ES-I3 (cell line): ENCODE results near the gene CACNB4.
"Not testable (repeated sequence)": the region's sequence is repeated elsewhere in the genome, so short reads cannot be mapped to it uniquely, and the experiment has no call there.

Source experiments
- H3K36me3 ChIP-seq: 2 replicates; pipeline ENCODE4 v1.6.1; 2013; ENCODE audit warnings: mild to moderate bottlenecking, low read length, control low read depth, moderate library complexity; ENCODE audit not compliant: insufficient read depth
- H3K4me1 ChIP-seq: 2 replicates; pipeline ENCODE4 v1.6.1; 2013; ENCODE audit warnings: mild to moderate bottlenecking, control low read depth, low read length; ENCODE audit not compliant: insufficient read depth
- H3K9ac ChIP-seq: 2 replicates; pipeline ENCODE4 v1.6.1; 2013; ENCODE audit warnings: low read depth, mild to moderate bottlenecking, low read length, moderate library complexity
- H3K9me3 ChIP-seq: 2 replicates; pipeline ENCODE4 v1.6.1; 2013; ENCODE audit warnings: mild to moderate bottlenecking, low read length, moderate library complexity; ENCODE audit not compliant: control insufficient read depth, insufficient read depth

Gene CACNB4

DNA sequence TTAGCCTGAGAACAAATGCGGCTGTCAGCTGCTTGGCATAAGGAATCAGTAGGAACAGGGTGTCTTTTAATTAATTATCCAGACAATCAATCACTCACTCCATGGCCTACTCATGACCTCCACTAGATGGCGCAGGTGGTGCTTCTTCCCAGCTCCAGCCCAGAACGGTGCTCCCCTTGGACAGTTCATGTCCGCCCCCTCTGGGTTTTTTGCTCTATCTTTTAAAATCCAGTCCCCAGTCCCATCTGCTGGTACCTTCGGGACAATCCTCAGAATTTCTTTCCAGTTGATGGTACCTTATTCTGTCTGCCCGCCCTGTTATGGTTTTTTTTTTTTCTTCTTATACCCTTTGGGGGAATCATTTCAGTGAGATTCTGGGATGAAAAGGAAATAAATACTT lies 99.8 kb downstream of the CACNB4 start:
- no peaks in the 10 kb centered on the region; the same call in 1 of the 2 replicates for H3K4me1 ChIP-seq
- H3K36me3 ChIP-seq, result no peaks in the 10 kb centered on the region
- no peaks in the 10 kb centered on the region for H3K9me3 ChIP-seq
- H3K9ac ChIP-seq, result no peak overlapping the region

DNA sequence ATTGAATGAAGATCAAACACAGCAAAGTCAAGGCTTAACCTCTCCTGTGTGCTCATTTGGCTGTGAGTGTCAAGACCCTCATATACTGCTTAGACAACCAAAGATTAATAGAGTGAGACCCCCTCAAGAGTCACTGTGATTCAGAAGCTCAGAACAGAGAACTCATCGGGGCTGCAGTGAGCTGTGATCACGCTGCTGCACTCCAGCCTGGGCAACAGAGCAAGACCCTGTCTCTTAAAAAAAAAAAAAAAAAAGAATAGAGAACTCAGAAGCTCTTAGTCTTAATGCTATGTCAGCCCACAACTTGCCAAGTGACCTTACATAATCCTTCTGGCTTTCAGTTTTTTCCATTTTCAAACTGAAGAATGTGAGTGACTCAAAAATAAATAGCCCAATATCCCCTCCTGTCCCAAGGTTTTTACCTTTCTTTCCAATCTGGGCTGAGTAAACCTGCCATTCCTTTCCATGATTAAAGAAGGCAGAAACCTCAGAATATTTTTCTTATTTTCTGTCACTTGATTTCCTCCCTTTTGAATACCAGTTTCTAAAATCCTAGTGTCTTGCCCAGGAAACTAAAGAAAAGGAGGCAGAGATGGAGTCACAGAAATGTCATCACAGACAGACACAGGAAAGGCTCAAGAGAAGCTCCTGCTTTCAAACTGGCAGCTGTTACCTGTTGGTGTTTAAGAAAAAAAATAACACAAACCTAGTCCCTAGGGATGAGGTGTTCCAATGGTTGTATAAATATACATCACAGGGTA lies 102.4 kb downstream of the CACNB4 start:
- H3K9ac ChIP-seq, result no peak overlapping the region
- H3K36me3 ChIP-seq, result no peaks in the 10 kb centered on the region
- no peaks in the 10 kb centered on the region; the same call in 1 of the 2 replicates for H3K4me1 ChIP-seq
- H3K9me3 ChIP-seq, result no peaks in the 10 kb centered on the region

DNA sequence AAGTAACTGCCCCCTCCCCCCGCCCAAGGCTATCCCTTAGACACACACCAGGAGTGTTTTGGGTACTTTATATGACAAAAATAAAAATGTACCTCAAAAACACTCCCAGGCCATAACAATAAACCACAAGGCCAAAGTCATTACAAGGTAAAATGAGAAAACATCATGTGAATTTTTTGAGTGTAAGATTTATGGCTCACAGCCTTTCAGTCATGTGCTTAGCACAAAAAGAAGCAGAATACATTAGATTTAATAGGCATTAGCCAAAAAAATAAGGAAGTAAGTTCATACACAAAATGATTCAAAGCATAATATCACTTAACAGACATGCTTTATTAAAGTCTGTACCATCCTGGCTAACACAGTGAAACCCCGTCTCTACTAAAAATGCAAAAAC lies 103.7 kb downstream of the CACNB4 start:
- Histone ChIP-seq H3K9ac (no peak overlapping the region), H3K9me3 (no peaks in the 10 kb centered on the region), H3K36me3 (no peaks in the 10 kb centered on the region), H3K4me1 (no peaks in the 10 kb centered on the region)

DNA sequence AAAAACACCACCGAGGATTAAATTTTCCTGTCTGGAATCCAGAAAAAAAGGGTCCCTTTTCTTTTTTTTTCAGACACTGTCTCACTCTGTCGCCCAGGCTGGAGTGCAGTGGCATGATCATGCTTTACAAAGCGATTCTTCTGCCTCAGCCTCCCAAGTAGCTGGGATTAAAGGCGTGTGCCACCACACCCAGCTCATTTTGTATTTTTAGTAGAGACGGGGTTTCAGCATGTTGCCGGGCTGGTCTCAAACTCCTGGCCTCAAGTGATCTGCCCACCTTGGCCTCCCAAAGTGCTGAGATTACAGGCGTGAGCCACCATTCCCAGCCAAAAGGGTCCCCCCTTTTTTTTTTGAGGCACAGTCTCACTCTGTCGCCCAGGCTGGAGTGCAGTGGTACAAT lies 104.7 kb downstream of the CACNB4 start:
- not testable (repeated sequence) for H3K4me1 ChIP-seq, H3K36me3 ChIP-seq, H3K9me3 ChIP-seq, H3K9ac ChIP-seq

DNA sequence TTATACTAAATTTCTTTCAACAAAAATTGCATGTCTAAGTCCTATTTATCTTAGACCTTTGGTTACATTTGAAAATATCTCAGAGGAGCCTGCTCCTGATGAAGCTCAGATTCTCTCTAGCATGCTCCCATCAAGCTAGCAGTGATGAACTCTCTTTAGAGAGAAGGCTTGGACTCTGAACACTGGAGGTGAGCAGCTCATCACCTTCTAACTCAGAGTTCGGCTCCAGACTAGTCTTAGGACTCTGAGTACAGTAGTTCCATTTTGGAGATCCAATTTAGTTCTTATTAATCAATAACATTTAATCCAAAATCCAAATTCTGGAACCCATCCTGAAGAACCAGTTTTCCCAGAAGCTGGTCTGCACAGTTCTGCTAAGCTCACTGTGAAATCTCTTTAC lies 107.8 kb downstream of the CACNB4 start:
- no peaks in the 10 kb centered on the region for H3K9me3 ChIP-seq
- no peak overlapping the region for H3K9ac ChIP-seq
- H3K36me3 ChIP-seq, result no peaks in the 10 kb centered on the region
- H3K4me1 ChIP-seq, result no peaks in the 10 kb centered on the region

DNA sequence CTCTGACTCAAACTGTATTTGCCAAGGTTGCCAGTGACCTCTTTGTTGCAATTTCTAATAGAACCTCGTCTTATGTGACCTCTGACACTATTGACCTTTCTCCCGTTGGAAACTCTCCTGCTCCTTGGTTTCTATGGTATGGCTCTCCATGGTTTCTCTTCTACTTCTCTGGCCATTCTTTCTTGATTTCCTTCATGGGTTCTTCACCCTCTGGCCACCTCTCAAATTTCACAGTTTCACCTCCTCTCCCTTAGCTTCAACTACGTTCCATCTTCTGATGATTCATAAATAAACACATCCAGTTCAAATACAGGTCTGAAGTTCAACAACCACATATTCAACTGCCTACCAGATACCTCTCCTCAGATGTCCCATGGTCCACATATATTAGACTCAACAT lies 109.5 kb downstream of the CACNB4 start:
- Histone ChIP-seq H3K9ac (no peak overlapping the region), H3K36me3 (no peaks in the 10 kb centered on the region), H3K4me1 (no peaks in the 10 kb centered on the region), H3K9me3 (no peaks in the 10 kb centered on the region)

DNA sequence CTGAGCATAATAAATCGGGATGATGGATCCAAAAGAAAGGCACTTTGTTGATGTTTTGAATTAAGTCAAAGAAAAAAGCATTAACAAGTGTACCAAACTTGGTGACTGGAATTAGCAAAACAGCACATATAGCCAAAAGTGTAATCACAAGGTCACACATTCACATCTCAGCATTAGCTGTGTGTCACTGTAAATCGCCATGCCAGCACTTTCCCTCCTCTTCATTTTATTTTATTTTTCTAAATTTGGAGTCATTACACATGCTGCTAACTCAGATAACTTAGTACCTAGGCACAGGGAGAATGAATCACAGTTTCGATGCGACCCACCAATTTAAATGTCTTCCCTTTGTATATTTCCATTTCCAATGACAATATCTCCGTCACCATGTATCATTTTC lies 111.4 kb downstream of the CACNB4 start:
- no peaks in the 10 kb centered on the region for H3K36me3 ChIP-seq
- H3K9ac ChIP-seq, result no peak overlapping the region
- H3K4me1 ChIP-seq, result no peaks in the 10 kb centered on the region
- no peaks in the 10 kb centered on the region for H3K9me3 ChIP-seq

DNA sequence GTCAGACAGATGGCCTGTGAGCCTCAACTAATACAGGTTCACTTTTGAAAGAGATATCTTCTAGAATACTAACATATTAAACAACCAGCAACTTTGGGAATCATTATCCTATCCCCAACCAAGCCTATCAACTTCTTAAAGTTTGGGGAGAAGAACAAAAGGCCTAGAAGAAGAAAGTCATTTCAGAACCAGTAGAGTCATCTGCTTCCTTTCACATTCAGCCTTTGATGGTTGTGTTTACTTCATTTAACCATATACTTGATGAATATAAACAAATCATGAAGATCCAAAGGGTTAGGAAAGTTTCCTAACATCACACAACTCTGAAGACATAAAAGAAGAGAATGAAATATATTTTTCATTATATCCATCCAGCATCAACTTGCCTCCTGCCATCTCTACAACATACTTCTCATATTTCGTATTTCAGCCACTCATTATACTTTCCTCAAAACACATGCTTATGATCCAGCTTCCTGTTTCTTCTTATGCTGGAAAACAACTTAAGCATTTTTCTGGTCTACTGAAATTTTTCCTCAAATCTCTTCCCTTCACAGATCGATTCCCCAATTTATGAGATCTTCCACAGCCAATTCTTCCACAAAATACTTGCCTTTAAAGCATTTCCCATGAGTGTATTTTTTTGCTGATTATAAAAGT lies 114.3 kb downstream of the CACNB4 start:
- Histone ChIP-seq H3K4me1 (no peaks in the 10 kb centered on the region), H3K9me3 (no peaks in the 10 kb centered on the region), H3K36me3 (no peaks in the 10 kb centered on the region), H3K9ac (no peak overlapping the region)

DNA sequence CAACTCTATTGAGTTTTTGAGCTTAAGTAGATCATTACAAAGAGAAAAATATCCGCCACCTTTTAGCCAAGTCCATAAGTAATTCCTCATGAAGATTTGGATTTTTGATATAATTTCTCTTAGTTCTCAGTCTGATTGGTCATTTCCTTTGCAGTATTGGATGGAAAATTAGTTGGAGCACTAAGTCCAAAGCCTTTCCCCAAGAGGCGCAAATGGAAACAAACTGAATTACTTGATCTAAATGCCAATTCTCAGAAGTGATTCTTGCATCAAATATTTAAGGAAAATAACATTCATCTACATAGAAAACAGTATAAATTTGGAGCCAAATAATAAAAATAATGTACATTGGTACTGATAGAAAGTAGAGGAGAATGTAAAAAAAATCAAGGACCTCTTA lies 115.6 kb downstream of the CACNB4 start:
- H3K9me3 ChIP-seq, result no peaks in the 10 kb centered on the region
- no peaks in the 10 kb centered on the region for H3K4me1 ChIP-seq
- no peaks in the 10 kb centered on the region for H3K36me3 ChIP-seq
- H3K9ac ChIP-seq, result no peak overlapping the region

DNA sequence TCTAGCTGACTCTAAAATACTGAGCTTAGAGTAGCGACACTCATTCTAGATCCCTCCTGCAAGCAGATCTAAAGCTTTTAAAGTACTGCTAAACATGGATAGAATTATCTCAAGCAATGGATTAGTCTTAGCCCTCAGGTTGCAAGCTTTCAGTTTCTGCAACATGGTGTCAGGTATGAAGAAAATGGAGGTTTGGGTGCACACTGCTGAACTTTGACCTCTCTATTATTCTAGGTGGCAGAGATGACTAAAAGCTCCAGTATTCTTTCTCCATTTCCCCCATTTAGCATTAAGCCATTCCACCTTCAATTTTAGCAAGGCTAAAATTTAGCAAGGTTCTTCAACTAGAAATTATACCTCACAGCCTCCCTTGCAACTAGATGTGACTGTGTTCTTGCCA lies 117.0 kb downstream of the CACNB4 start:
- H3K9me3 ChIP-seq, result no peaks in the 10 kb centered on the region
- no peaks in the 10 kb centered on the region for H3K36me3 ChIP-seq
- no peak overlapping the region for H3K9ac ChIP-seq
- no peaks in the 10 kb centered on the region for H3K4me1 ChIP-seq

DNA sequence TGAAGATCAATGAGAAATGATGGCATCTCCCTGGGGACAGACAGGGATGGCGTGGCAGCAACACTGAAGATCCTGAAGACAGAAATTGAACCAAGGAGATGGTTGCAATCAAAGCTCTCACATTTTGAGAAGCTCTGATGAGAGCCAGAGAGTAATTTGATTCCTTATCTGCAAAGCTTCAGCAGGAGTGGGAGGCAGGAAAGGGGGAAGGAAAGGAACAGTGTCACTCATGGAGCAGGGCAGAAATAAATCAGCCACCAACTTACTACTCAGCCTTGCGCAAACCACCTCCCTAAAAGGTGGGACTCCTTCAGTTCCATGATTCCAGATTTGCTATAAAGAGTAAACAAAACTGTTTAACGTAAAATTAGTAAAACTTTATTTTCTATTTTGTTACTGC lies 119.2 kb downstream of the CACNB4 start:
- no peaks in the 10 kb centered on the region for H3K36me3 ChIP-seq
- H3K4me1 ChIP-seq, result no peaks in the 10 kb centered on the region
- H3K9me3 ChIP-seq, result no peaks in the 10 kb centered on the region
- no peak overlapping the region for H3K9ac ChIP-seq

DNA sequence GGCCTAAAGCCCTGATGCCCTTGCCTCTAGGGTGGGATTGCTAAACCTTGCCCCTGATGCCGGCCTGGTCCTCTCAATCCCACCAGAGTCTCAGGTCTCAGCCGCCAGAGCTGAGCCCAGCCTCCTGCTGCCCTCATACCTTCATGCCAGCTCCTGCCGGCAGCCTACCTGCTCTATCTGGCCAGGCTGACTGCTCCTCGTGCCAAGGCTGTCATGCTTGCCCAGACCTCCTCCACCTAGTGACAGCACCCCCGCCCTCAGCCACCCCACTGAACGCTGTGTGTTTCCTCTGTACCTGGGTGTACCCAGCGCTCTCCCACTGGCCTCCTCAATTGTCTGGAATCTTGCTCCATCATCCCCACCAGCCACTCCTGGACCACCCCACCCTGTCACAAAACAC lies 120.1 kb downstream of the CACNB4 start:
- 0 out of 2 replicates have a peak, but pooled peaks cover under 1% of the 10 kb centered on the region for H3K4me1 ChIP-seq
- H3K36me3 ChIP-seq, result no peaks in the 10 kb centered on the region
- H3K9ac ChIP-seq, result no peak overlapping the region
- H3K9me3 ChIP-seq, result no peaks in the 10 kb centered on the region

DNA sequence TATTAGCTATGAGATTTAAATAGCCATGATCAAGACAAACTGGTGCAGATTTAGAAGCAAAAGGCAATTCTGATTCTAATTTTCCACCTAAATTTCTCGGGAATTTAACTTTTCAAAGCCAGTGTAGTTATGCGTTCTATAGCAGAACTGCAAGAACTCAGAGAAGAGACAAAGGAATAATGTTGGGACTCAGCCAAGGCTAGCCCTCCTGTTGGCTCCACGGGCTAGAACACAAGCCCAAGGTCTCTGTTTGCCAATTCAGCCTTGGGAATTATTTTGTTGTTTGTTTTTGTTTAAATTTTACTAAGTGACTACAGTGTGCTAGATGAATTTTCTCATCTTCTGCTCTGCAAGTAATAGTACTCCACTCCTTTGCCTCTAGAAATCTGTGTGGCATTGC lies 121.2 kb downstream of the CACNB4 start:
- H3K9me3 ChIP-seq, result no peaks in the 10 kb centered on the region
- H3K36me3 ChIP-seq, result no peaks in the 10 kb centered on the region
- H3K4me1 ChIP-seq, result peaks cover 10% of the 10 kb centered on the region
- no peak overlapping the region for H3K9ac ChIP-seq

DNA sequence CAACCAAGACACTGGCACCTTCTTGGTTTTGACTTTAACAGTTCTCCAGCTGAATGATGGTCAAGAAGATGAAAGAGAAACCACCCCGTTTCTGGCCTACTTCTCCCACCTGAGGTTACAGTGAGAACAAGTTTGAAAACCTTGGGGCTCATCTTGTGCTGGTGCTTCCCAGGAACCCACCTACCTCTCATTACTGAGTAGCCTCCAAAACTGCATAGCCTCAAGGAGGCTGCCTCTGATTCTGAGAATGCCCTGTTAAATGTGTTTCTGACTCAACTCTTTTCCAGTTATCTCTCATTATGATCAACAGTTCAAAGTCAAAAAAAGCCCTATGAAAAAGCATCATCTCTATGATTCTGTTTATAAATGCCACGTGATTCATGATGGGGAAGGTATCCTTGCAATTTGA lies 121.9 kb downstream of the CACNB4 start:
- H3K36me3 ChIP-seq, result no peaks in the 10 kb centered on the region
- no peak overlapping the region for H3K9ac ChIP-seq
- H3K9me3 ChIP-seq, result no peaks in the 10 kb centered on the region
- peaks cover 12% of the 10 kb centered on the region for H3K4me1 ChIP-seq
